ENCODE measurements around the gene RASAL3. TPM values are rescaled to one million over a fixed set of nuclear protein-coding genes. Genes with fewer than 3 reads are reported as not detected.

The RASAL3 gene
- total and polyA plus RNA-seq, 12 donors: 0.19 to 6.6 (median 0.85) TPM

DNA sequence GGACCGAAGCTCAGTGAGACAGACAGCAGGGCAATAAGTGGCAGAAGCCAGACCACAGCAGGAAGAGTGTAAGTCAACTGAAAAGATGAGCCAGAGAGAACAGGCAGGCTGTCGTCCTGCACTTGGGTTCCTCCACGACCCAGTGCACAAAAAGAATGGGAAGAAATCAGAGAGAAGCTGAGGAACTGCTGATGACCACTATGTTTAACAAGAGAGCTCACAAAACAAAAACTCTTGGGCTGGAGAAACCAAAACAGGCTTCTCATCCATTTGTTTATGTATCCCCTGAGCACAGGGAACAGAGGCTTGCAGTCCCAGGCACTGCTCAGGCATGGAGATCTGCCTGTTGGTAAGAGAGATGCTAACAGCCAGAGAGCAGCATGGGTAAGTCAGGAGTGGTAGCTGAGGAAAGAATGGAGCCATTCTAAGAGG lies 59.5 kb downstream of the RASAL3 start:
- Histone ChIP-seq H3K4me1 (peaks cover 24 to 91% (median 67%) of the 10 kb centered on the region in 9 donors), H3K4me3 (no peak overlapping the region), H3K36me3 (peaks cover 0 to 78% (median 28%) of the 10 kb centered on the region in 9 donors), H3K27ac (peak overlapping the region; percentile 24 to 80 (median 58)), H3K27me3 (no peaks in the 10 kb centered on the region), H3K9me3 (no peaks in the 10 kb centered on the region)
- ATAC-seq (no peak), DNase-seq (no peak)
- WGBS, 2 donors: 14 to 31% methylated on average over 3 of the region's 3 CpGs
- intact Hi-C loops (cut with DNase I): no loop called here
- TF ChIP-seq, protein P1, sequence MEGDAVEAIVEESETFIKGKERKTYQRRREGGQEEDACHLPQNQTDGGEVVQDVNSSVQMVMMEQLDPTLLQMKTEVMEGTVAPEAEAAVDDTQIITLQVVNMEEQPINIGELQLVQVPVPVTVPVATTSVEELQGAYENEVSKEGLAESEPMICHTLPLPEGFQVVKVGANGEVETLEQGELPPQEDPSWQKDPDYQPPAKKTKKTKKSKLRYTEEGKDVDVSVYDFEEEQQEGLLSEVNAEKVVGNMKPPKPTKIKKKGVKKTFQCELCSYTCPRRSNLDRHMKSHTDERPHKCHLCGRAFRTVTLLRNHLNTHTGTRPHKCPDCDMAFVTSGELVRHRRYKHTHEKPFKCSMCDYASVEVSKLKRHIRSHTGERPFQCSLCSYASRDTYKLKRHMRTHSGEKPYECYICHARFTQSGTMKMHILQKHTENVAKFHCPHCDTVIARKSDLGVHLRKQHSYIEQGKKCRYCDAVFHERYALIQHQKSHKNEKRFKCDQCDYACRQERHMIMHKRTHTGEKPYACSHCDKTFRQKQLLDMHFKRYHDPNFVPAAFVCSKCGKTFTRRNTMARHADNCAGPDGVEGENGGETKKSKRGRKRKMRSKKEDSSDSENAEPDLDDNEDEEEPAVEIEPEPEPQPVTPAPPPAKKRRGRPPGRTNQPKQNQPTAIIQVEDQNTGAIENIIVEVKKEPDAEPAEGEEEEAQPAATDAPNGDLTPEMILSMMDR (IDR thresholded peaks at IDR 0.05): no peak

DNA sequence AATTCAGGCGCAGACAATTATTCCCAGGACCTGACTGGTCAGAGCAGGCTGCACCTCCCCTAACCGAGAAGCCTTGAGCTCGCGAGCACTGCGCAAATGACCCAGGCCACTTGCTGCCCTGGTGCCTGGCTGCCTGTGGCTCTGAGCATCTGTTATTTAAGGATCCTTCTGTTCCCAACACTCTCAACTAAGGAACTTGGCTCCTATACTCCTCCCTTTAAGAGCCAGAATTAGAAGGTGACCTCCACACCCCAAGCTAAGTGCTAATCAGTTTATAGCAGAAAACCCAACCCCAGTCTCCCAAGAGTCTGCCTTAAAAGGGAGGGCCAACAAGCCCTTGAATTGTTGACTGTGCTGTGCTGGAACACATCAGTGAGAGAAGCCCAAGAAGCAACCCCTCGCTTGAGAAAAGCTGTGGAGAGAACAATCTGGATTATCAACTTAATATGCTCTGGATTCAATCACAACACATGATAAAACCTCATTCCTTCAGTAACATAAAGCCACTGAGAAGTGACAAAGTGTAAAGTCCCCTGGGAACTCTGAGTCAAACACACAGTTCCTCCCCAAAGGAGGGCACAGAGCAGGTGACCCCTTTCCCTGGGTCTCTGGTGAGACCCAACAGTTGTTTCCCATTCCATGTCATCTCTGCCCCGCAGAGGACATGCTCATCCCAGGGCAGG lies 60.1 kb downstream of the RASAL3 start:
- intact Hi-C loops (cut with DNase I): no loop called here
- peaks cover 24 to 85% (median 61%) of the 10 kb centered on the region in 9 donors for H3K4me1 ChIP-seq
- ATAC-seq (peak; percentile 24 to 76 (median 56)), DNase-seq (no peak)
- 39 to 43% methylated on average over 7 of the region's 7 CpGs for WGBS, 2 donors
- peaks cover 2 to 78% (median 33%) of the 10 kb centered on the region in 9 donors for H3K36me3 ChIP-seq
- no peaks in the 10 kb centered on the region for H3K27me3 ChIP-seq
- no peaks in the 10 kb centered on the region for H3K9me3 ChIP-seq
- TF ChIP-seq, protein P1 (IDR thresholded peaks at IDR 0.05): no peak
- H3K4me3 ChIP-seq: peak overlapping the region in 1 of 10 donors; percentile 6
- peak overlapping the region; percentile 24 to 80 (median 64) for H3K27ac ChIP-seq

DNA sequence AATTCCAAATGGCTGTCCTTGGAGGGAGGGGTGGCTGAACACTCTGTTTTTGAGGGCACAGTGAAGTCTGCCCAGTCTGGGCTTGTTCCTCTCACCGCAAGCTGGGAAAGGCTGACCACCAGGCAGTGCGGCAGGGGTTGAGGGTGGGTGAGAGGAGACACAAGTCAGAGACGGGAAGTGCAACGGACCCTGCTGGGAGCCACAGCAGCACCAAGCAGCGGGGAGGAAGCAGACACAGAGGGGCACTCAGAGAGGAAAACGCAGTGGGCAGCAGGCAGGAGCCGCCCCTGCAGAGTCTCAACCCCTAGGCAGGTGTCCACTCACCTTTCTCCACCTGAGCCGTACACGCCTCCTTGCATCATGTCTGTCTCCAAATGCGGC lies 61.2 kb downstream of the RASAL3 start:
- intact Hi-C loops (cut with DNase I): no loop called here
- no peaks in the 10 kb centered on the region for H3K27me3 ChIP-seq
- peaks cover 24 to 75% (median 59%) of the 10 kb centered on the region in 9 donors for H3K4me1 ChIP-seq
- ATAC-seq (peak in 1 of 8 donors; percentile 2), DNase-seq (no peak)
- peaks cover 6 to 78% (median 41%) of the 10 kb centered on the region in 9 donors for H3K36me3 ChIP-seq
- peak overlapping the region in 9 of 10 donors; percentile 28 to 80 (median 68) for H3K27ac ChIP-seq
- TF ChIP-seq, protein P1 (IDR thresholded peaks at IDR 0.05): no peak
- no peaks in the 10 kb centered on the region for H3K9me3 ChIP-seq
- no peak overlapping the region for H3K4me3 ChIP-seq
- 67 to 75% methylated on average over 10 of the region's 10 CpGs for WGBS, 2 donors

DNA sequence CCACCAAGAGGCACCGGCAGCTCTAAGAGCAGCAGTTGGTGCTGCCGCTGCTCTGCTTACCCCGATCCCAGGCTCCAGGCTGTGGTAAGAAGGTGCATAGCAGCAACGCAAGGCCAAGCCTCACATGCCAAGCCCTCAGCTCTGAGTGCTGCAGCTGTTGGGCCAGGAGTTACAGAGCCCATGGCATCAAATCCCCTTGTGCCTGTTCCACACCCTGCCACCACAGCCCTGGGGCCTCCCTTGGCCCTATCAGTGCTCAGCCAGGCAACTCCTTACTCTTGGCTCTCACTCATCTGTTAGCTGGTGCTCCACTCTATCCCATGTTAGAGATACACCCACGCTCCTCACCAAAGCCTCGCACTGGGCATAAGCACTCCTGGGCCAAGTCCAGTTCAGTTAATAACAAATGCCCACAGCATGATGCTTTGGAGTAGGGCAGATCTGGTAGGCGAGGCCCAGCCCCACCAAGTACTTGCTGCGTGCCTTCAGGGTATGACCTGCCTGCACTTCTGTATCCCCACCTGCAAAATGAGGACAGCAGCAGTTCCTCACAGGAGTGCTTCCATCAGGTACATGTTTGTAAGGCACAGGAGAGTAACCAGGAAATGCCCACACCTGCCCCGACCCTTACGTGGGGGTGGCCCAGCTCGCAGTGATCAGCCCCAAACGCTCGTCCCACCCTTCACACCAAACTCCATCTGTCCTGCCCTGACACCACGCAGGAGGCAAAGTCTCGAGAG lies 61.8 kb downstream of the RASAL3 start:
- intact Hi-C loops (cut with DNase I): no loop called here
- Histone ChIP-seq H3K9me3 (no peaks in the 10 kb centered on the region), H3K27me3 (no peaks in the 10 kb centered on the region), H3K4me1 (peaks cover 24 to 77% (median 58%) of the 10 kb centered on the region in 9 donors), H3K4me3 (no peak overlapping the region), H3K36me3 (peaks cover 9 to 78% (median 47%) of the 10 kb centered on the region in 9 donors), H3K27ac (peak overlapping the region in 8 of 10 donors; percentile 19 to 80 (median 60))
- ATAC-seq (peak; percentile 59 to 87 (median 70)), DNase-seq (peak in 1 of 2 donors; percentile 55)
- WGBS, 2 donors: 64 to 70% methylated on average over 15 of the region's 15 CpGs
- TF ChIP-seq, protein P1 (IDR thresholded peaks at IDR 0.05): no peak

Small RNA genes within 50 kb of the gene (microRNA-seq; reads per million reads assigned to microRNA genes)
- 0 reads per million in 2 donors for gene MIR1470

Other genes starting within 250 kb of the RASAL3 start
- under 1 TPM in 5 of 10 donors, not detected in 5; 0.15 to 0.32 (median 0.17) TPM for gene EPHX3, start 232.1 kb downstream of the RASAL3 start, total RNA-seq
- gene EPHX3, start 232.1 kb downstream of the RASAL3 start, polyA plus RNA-seq: under 1 TPM in 1 of 2 donors, not detected in 1; 0.20 TPM
- 10 to 100 TPM; 51.6 to 85.1 (median 54.7) TPM for gene BRD4, start 132.0 kb downstream of the RASAL3 start, total RNA-seq
- gene BRD4, start 132.0 kb downstream of the RASAL3 start, polyA plus RNA-seq: 10 to 100 TPM; 31.2 to 34.8 TPM
- gene AKAP8, start 84.8 kb downstream of the RASAL3 start, total RNA-seq: 10 to 100 TPM; 15.7 to 32.2 (median 18.6) TPM
- gene AKAP8, start 84.8 kb downstream of the RASAL3 start, polyA plus RNA-seq: 10 to 100 TPM; 12.8 to 21.8 TPM
- gene AKAP8L, start 45.6 kb downstream of the RASAL3 start, total RNA-seq: 100 to 1,000 TPM in 1 of 10 donors, 10 to 100 TPM in 9; 45.2 to 101 (median 63.1) TPM
- gene AKAP8L, start 45.6 kb downstream of the RASAL3 start, polyA plus RNA-seq: 100 to 1,000 TPM in 1 of 2 donors, 10 to 100 TPM in 1; 53.6 to 140 TPM
- 10 to 100 TPM; 19.5 to 34.3 (median 21.3) TPM for gene WIZ, start 14.6 kb downstream of the RASAL3 start, total RNA-seq
- gene WIZ, start 14.6 kb downstream of the RASAL3 start, polyA plus RNA-seq: 10 to 100 TPM; 18.7 to 25.7 TPM
- not detected for gene PGLYRP2, start 15.0 kb upstream of the RASAL3 start, total RNA-seq
- not detected for gene PGLYRP2, start 15.0 kb upstream of the RASAL3 start, polyA plus RNA-seq
- not detected for gene CYP4F22, start 44.0 kb upstream of the RASAL3 start, total RNA-seq
- gene CYP4F22, start 44.0 kb upstream of the RASAL3 start, polyA plus RNA-seq: not detected
- gene CYP4F8, start 150.7 kb upstream of the RASAL3 start, total RNA-seq: not detected
- not detected for gene CYP4F8, start 150.7 kb upstream of the RASAL3 start, polyA plus RNA-seq
- 1 to 10 TPM in 2 of 10 donors, under 1 TPM in 6, not detected in 2; 0.04 to 1.8 (median 0.64) TPM for gene CYP4F3, start 176.4 kb upstream of the RASAL3 start, total RNA-seq
- gene CYP4F3, start 176.4 kb upstream of the RASAL3 start, polyA plus RNA-seq: under 1 TPM; 0.01 to 0.07 TPM
- gene CYP4F12, start 208.5 kb upstream of the RASAL3 start, total RNA-seq: 1 to 10 TPM in 9 of 10 donors, under 1 TPM in 1; 0.92 to 6.8 (median 2.7) TPM
- gene CYP4F12, start 208.5 kb upstream of the RASAL3 start, polyA plus RNA-seq: 10 to 100 TPM in 1 of 2 donors, 1 to 10 TPM in 1; 1.7 to 17.3 TPM

Data from heart right ventricle (tissue), 16 donors.